GM06990 (cell line): ENCODE results near the gene PGM5.

Experiments
- DNase-seq: peaks from one replicate; pipeline ENCODE4 v3.0.0-alpha.2; 2011; ENCODE audit not compliant: insufficient read length; ENCODE audit errors: extremely low read depth
- H3K27me3 ChIP-seq: replicated peaks from 2 replicates; pipeline ENCODE4 v1.6.0; 2011; ENCODE audit warnings: low read length; ENCODE audit not compliant: control insufficient read depth, insufficient read depth
- H3K36me3 ChIP-seq: 2 replicates; pipeline ENCODE4 v1.5.1; 2011; ENCODE audit warnings: low read length; ENCODE audit not compliant: control insufficient read depth, insufficient read depth
- H3K4me3 ChIP-seq: replicated peaks from 2 replicates; pipeline ENCODE4 v1.5.1; 2011; ENCODE audit warnings: low read depth, mild to moderate bottlenecking, control low read depth, low read length
- TF ChIP-seq, protein P1 (sequence below): IDR thresholded peaks from 2 replicates; pipeline ENCODE4 v1.5.1; 2011; ENCODE audit warnings: low read length, control low read depth, mild to moderate bottlenecking, inconsistent platforms; ENCODE audit not compliant: insufficient read depth, poor library complexity, severe bottlenecking

The PGM5 gene

DNA sequence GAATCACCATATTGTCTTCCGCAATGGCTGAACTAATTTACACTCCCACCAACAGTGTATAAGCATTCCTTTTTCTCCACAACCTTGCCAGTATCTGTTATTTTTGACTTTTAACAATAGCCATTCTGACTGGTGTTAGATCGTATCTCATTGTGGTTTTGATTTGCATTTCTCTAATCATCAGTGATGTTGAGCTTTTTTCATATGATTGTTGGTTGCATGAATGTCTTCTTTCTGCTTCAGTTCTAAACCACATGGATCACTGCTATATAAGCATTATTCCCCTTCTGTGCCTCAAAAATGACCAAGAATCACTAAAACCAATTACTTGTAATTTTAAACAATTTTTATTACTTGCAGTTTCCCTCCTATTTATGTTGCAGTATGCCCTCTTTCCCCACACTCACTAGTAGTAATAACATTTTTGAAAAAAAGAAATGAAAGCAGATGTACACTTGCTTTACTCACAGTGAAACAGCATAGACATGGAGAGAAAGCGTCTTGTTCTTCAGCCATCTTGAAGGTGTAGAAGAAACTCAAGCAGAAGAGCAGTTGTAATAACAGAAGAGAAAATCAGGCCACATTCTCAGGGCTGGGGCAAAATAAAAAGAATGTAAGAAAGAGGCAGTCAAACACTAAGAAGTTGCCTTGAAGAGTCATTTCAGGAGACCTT lies 188.8 kb downstream of the PGM5 start:
- TF ChIP-seq, protein P1, sequence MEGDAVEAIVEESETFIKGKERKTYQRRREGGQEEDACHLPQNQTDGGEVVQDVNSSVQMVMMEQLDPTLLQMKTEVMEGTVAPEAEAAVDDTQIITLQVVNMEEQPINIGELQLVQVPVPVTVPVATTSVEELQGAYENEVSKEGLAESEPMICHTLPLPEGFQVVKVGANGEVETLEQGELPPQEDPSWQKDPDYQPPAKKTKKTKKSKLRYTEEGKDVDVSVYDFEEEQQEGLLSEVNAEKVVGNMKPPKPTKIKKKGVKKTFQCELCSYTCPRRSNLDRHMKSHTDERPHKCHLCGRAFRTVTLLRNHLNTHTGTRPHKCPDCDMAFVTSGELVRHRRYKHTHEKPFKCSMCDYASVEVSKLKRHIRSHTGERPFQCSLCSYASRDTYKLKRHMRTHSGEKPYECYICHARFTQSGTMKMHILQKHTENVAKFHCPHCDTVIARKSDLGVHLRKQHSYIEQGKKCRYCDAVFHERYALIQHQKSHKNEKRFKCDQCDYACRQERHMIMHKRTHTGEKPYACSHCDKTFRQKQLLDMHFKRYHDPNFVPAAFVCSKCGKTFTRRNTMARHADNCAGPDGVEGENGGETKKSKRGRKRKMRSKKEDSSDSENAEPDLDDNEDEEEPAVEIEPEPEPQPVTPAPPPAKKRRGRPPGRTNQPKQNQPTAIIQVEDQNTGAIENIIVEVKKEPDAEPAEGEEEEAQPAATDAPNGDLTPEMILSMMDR, result no peak
- no peaks in the 10 kb centered on the region for H3K36me3 ChIP-seq
- H3K4me3 ChIP-seq, result no peak overlapping the region
- H3K27me3 ChIP-seq, result no peaks in the 10 kb centered on the region
- peak; percentile 42 for DNase-seq

DNA sequence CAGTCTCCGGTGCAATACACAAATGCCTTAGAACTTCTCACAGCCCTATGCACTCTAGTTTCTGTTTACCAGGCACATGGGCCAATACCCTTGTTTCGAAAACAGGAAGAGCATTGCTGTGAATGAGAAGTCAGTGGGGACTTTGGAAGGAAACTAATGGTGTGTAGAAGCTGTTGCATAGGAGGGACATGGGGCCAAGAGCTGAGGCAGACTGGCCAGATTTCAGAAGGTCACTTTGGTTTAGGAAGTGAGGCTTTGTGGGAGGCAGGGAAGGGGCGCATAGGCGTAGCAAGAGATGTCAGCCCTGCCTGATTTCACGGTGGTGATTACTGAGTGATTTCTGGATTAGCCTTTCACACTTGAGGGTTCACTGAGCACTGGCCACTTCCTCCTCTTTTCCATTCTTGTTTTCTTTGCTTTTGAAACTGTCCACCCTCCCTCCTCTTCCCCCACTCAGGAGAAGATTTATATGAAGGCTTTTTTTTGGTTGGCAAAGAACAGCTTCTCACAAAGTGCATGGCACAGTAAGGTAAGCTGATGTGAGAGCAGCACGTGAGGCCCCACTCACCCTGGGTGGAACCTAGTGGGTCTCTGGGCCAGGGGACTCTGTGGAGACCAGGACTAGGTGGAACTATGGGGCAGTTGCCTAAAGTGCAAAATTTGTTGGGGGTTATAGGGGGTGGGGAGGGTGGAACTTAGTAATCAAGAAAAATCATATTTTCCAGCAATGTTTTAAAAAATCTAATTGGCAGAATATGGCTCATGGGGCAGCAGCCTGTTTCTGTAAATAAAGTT lies 190.4 kb downstream of the PGM5 start:
- TF ChIP-seq, protein P1, result no peak
- Histone ChIP-seq H3K4me3 (no peak overlapping the region), H3K36me3 (no peaks in the 10 kb centered on the region), H3K27me3 (no peaks in the 10 kb centered on the region)
- peak; percentile 68 for DNase-seq

DNA sequence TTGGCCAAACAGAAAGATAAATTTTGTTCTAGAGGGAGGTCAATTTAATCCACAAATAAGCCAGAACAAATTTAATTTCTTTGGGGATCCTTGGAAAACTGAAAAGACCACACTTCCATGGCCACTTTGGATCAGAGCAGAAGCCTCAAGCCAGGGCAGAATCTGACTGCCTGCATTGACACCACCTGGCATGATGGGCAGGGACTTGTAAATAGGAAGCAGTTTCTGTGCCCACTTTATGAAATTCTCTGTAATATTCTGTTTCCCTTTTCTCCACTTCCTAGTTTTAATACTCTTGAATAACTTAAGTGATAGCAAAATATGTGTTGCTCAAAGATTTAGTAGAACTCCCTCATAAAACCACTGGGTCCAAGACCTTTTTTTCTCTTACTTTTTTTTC lies 191.0 kb downstream of the PGM5 start:
- Histone ChIP-seq H3K27me3 (no peaks in the 10 kb centered on the region), H3K36me3 (no peaks in the 10 kb centered on the region), H3K4me3 (no peak overlapping the region)
- DNase-seq, result no peak
- TF ChIP-seq, protein P1, result no peak

DNA sequence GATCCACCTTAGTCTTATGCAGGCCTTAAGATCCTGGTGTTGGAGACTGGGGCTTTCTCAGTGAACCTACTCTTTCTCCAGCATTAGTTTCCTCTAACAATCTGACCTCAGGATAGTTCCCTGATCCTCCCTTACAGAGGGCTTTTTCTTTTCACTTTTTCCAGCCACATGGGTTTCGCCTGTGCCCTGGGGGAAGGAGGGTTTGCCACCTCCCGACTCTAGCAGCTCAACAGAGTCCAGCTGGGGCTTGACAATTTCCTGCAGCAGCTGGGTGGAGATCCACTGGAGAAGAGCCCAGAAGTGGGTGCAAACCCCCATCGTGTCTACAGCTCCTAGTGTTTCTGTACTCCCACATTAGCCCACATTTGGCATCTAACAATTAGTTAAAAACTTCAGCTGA lies 191.8 kb downstream of the PGM5 start:
- TF ChIP-seq, protein P1, result no peak
- DNase-seq, result no peak
- H3K36me3 ChIP-seq, result no peaks in the 10 kb centered on the region
- no peaks in the 10 kb centered on the region for H3K27me3 ChIP-seq
- no peak overlapping the region for H3K4me3 ChIP-seq

DNA sequence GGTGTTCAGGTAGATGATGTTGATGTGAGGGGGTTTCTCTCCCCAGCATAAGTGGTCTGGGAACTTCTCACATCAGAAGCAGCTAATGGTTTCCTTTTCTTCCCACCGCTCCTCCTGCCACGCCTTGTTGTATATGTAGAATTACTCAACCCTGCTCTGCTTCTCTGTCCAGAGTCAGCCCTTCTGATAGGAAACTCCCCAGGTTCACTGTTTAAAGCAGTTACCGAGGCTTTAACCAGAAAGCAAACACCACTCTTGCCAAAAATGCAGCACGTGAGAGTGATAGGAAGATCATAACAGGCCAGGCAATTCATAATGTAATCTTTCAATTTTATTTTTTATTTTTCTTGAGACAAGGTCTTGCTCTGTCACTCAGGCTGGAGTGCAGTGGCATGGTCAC lies 194.8 kb downstream of the PGM5 start:
- no peak for DNase-seq
- Histone ChIP-seq H3K27me3 (no peaks in the 10 kb centered on the region; the same call in 1 of the 2 replicates), H3K4me3 (no peak overlapping the region), H3K36me3 (no peaks in the 10 kb centered on the region)
- TF ChIP-seq, protein P1, result no peak
